ENCODE data around the gene TSPAN8.

DNA sequence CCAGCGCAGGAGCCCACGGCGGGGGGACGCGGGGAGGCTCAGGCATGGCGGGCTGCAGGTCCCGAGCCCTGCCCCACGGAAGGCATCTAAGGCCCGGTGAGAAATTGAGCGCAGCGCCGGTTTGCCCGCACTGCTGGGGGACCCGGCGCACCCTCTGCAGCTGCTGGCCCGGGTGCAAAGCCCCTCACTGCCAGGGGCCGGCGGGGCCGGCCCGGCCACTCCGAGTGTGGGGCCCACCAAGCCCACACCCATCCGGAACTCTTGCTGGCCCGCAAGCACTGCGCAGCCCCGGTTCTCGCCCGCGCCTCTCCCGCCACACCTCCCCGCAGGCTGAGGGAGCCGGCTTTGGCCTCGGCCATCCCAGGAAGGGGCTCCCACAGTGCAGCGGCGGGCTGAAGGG is 8.5 kb upstream of the TSPAN8 start:
- no peak for TF ChIP-seq CTCF (conservative IDR thresholded peaks at IDR 0.05; ENCODE audit: low read depth, low read length)
- TF ChIP-seq EZH2 (IDR thresholded peaks at IDR 0.05; ENCODE audit: borderline replicate concordance, low read depth, low read length, poor library complexity, severe bottlenecking), result no peak
